H1 (cell line): Measurements from ENCODE around the gene SLC1A7.

Experiments used
- POLR2AphosphoS5 ChIP-seq: IDR thresholded peaks from 2 replicates; pipeline ENCODE4 v1.6.1; 2011; ENCODE audit warnings: low read depth, low read length
- ZNF274 ChIP-seq: IDR thresholded peaks from 2 replicates; pipeline ENCODE4 v1.7.0; 2012; ENCODE audit warnings: low read length, borderline replicate concordance; ENCODE audit errors: extremely low read depth

DNA sequence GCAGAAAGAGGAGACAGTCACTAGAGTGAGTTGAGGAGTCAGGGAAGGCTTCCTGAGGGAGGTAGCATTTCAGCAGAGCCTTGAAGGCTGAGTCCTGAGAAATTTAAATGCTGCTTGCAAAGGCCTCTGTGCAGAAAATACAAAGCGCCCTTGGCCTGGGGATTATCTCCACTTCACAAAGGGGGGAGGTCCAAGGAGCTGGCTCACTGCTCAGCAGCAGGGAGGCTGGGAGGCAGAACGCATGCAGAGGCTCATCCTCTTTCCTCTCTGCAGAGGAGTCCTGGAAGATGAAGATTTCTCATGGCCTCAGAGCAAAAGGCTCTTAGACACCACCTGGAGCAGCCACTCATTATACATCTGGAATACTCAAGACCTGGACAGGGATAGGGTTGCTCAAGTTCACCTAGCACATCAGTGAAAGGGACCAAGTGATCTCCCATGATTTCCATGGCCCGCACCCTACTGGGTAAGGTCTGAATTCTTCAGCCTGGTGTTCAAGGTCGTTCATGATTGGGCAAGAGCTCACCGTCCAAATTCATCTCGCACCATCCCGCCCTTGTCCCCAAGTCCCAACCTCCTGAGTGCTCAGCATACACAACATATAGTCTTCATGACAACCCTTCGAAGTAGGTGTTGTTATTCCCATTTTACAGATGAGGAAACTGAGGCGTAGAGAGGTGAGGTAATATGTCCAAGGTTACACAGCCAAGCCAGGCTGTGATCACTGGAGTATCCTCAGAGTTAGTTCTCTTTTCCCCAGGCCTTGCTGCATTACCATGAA, 9.0 kb downstream of the SLC1A7 start:
- TF ChIP-seq POLR2AphosphoS5 (no peak), ZNF274 (no peak)
